Epidermal melanocyte (primary cell): ENCODE results near the gene MRPL20.
"Not testable (repeated sequence)": the region's sequence is repeated elsewhere in the genome, so short reads cannot be mapped to it uniquely, and the experiment has no call there.

Experiments used
- DNase-seq: peaks from one replicate; pipeline ENCODE4 v3.0.0; 2011; ENCODE audit warnings: low spot score; ENCODE audit not compliant: insufficient read length

Gene MRPL20

GRCh38 chr1:1437033-1437903 lies 30.2 kb upstream of the MRPL20 start:
- DNase-seq = no peak

DNA sequence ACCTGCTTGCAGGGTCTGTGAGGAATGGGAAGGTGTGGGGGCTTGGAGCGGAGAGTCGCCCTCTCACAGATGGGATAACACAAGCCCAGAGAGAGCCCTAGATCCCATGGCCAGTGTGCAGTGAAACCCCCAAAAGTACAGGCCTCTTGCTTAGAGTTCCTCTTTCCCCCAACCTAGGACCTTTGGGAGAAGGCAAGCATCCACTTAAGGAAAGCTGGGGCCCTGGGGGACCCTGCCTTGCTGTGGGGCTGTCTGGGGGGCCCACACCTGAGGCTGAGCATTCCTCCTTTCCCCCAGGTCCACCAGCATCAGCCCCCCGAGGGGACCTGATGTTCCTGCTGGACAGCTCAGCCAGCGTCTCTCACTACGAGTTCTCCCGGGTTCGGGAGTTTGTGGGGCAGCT lies 29.5 kb upstream of the MRPL20 start:
- peak; percentile 17 for DNase-seq

DNA sequence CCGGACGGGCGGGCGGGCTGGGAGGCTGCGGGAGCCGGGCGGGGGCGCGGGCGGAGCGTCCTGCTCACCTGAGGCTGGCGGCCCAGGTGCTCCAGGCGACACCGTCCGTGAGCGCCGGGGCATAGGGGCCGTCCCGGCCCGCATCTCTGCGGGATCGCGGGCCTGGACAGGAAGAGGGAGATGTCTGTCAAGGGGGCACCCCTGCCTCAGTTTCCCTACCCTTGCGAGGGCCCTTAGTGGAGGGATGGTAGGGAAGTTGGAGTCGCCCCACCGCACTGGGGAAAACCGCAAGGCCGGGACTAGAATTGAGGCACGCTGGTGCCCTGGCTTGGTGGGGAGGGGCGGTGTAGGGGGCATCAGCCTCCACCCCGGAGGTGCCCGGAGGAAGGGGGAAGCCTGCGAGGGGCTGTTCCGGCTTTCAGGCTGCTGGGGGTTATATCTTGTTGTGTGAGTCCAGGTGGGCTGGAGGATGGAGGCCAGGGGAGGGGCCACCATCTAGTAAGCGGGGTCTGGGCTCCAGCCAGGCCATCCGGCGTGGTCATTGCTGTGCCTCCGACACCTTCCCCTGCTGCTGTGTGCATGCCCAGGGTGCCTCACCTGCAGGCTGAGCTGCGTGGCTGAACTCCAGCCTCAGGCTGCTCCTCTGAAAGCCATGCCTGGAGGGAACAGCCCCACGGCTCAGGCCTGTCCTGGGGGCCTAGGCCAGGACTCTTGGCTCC lies 29.0 kb upstream of the MRPL20 start:
- DNase-seq = peak; percentile 17

DNA sequence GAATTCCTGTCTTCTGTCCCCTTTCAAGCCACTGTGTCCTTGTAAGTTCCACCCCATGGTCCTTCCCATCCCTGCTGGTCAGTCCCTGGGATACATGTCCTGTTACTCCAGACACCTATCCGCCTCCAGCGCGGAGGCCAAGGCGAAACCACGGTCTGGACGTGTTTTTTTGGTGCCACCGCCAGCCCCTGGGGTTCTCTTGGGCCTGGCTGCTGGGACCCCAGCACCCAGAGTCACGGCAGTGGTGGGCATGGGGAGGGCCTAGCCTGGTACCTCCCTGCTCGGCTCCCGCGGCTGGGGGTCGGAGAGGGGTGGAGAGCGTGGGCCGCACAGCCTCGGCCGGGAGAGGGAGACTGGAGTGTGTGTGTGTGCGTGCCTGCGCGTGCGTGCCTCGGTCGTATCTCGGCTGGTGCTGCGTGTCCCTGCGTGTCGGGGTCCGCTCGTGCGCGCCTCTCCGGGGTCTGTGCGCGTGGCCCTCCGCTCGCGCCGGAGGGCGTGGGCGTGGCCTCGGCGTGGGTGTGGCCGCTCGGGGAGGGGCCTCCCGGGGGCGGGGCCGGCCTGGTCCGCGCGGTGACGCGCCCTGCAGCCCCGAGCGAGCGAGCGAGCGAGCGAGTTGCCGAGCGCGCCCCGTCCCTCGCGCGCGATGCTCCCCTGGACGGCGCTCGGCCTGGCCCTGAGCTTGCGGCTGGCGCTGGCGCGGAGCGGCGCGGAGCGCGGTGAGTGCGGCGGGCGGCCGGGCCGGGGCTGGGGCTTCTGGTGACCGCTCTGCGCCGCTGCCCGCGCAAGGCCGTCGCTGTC lies 28.2 kb upstream of the MRPL20 start, which contains the start of gene VWA1:
Gene VWA1 (plus strand): TSS at position 585 of the 798 bp plus-strand sequence. CDS start 59 bp downstream, at position 644.
- peak; percentile 97 for DNase-seq

DNA sequence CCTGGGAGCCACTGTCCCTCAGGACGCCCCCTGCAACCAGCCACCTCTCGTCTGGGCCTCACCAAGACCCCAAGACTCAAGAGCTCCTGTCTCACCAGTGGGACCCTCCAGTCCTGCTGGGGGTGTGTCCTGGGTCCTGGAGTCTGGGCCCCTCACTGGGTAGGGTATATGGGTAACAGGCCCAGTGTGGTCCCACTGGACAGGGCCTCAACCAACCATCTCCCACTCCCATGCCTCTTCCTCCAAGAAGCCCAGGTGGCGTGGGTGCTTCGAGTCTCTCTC lies 27.7 kb upstream of the MRPL20 start:
- no peak for DNase-seq

GRCh38 chr1:1434131-1434823 lies 27.2 kb upstream of the MRPL20 start:
- DNase-seq = no peak

DNA sequence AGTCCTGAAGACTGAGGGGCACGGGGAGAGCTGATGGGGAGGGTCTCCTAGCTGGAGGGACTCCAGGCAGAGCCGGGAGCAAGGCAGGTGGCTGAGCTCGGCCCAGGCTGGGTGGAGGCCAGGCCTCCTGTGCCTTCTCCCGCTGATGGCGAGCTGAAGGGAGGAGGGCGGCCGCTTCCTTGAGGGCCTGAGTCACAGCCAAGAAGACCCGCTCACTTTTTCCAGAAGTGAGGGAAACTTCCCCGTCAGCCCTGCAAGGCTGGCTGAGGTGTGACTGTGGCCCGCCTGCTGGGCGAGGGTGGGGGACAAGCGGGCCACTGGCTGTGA lies 26.7 kb upstream of the MRPL20 start:
- DNase-seq = no peak

DNA sequence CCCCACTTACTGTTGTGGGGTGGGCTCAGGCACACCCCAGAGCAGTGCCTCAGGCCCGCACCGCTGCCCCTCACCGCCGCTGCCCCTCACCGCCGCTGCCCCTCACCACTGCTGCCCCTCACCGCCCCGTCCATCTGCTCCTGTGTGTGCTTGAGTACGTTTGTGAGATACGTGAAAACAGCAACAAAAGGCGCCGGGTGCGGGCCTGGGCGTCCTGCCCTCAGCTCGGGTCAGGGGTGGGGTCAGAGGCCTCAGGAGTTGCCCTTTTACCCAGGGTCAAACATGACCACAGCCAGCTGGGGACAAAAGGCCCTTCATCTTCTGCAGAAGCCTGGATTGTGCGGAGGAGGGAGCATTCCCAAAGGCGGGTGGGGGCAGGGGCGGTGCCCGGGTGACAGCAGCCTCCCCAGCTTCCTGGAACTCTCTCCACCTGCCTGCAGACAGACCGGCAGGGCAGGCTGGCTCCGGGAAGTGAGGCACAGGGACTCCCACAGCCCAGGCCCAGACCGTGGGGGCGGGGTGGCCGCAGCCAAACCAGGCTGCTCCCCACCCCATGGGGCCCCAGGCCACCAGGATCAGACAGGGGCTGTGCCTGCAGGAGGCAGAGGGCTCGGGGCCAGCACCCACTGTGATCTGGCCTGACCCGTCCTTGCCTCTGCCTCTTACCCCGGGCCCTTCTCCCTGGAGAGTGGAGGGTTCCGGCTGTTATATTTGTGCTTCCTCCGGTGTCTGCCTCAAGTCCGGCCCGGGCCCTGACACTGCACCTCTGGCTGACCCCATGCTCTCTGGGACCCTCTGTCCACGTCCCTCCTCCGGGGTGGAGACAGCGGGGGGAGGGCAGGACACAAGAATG lies 26.1 kb upstream of the MRPL20 start:
- DNase-seq = peak; percentile 23

GRCh38 chr1:1432274-1432950 lies 25.3 kb upstream of the MRPL20 start:
- no peak for DNase-seq

GRCh38 chr1:1431845-1432273 lies 24.8 kb upstream of the MRPL20 start:
- peak; percentile 16 for DNase-seq

- no peak for DNase-seq
These were observed 24.1 kb upstream of the MRPL20 start for GRCh38 chr1:1430992-1431844.

DNA sequence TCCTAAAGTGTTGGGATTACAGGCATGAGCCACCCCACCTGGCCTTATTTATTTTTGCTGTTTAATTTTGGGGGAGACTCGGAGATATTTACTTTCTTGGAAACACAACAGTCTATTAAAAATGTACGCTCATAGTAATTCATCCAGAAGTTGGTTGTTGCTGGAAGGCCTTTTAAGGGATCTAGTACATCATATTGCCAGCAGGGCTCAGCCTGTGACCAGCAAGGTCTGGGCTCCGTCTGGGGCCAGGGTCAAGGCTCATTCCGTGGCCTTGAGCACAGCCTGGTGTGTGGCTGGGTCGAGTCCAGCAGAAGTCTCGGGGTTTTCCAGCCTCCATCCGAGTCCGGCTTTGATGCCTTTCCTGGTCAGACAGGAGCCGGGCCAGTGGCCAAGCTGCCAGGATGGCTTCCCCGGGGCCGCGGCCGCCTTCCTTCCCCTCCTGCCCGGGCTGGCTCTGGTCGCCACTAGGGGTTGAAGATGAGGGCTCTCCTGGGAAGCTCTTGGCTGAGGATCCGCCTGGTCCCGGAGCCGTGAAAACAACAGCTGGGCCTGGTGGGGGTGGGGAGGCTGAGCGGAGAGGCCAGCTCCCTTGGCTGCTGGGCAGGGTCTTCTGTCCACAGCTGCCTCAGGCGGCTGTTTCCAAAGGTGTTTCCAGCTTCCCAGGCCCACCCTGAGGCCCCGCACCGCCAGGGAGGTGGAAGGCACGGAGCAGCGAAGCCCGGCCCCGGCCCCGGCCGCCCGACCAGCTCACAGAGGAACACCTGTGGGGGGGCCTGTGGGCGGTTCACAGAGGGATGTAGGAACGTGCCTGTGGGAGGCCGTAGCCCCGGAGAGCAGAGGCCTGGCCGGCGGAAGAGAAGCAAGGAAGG lies 23.3 kb upstream of the MRPL20 start:
- peak; percentile 47 for DNase-seq

GRCh38 chr1:1429671-1430073 lies 22.6 kb upstream of the MRPL20 start:
- no peak for DNase-seq

- not testable (repeated sequence) for DNase-seq
These were observed 21.9 kb upstream of the MRPL20 start for GRCh38 chr1:1428967-1429366.

DNA sequence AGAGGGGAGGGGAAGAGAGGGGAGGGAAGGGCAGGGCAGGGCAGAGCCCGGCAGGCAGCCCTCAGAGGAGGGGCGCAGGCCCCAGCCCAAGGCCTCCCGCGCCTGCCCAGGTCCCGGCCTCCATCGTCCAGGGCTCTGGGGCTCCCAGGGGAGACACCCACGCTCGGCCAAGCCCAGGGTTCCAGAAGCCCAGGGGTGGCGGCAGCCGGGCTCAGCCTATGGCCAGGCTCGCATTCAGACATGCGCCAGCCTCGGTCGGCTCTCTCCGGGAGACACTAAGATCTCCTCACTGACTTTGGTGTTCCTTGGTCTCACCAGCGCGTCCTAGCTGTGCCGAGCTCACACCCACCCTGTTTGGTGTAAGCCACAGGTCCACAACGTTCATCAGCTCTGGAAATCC lies 21.1 kb upstream of the MRPL20 start:
- DNase-seq = no peak

GRCh38 chr1:1427820-1428148 lies 20.7 kb upstream of the MRPL20 start:
- peak; percentile 21 for DNase-seq

GRCh38 chr1:1427106-1427819 lies 20.2 kb upstream of the MRPL20 start:
- peak; percentile 44 for DNase-seq
